K562 (cell line): ENCODE data around the gene ALG6. TPM values are rescaled to one million over a fixed set of nuclear protein-coding genes. Genes with fewer than 3 reads are reported as not detected.
A peak's percentile ranks its signal among the peaks of the same experiment; 100 is the strongest.
"Not testable (repeated sequence)": the region's sequence is repeated elsewhere in the genome, so short reads cannot be mapped to it uniquely, and the experiment has no call there.

ENCODE experiments used
- ATAC-seq: fragments of 200-7000 bp; cut with Tn5 transposase; 3 replicates; pipeline ENCODE4 v1.9.1; 2020; ENCODE audit warnings: moderate library complexity
- BruUV-seq: library from RNA; stranded (reverse); fragments of 400-500 nt; replicated peaks from 2 replicates; lab custom pipeline; 2021; lab: Mats Ljungman, UMichigan
- CTCF ChIA-PET: fragments of 300-600 bp; formaldehyde crosslinking; extraction: SDS; loops from one replicate; lab custom pipeline; 2021; ENCODE audit warnings: low intra/inter-chr PET ratio; lab: Yijun Ruan, JAX
- POLR2A ChIA-PET: fragments of 300-600, 350-650 bp; sonication (Branson Sonifier 250); formaldehyde crosslinking; extraction: SDS; loops from one replicate; lab custom pipeline; 2021; ENCODE audit warnings: antibody characterized with exemption, inconsistent platforms; lab: Yijun Ruan, JAX
- DNase-seq, 4 experiments: peaks; one replicate each; pipeline versions ENCODE4 v3.0.0 to v3.0.0-alpha.2; 2011 to 2018; ENCODE audit warnings: low spot score in 3 of 4, mixed read lengths in 3 of 4; ENCODE audit errors: extremely low read depth in 1 of 4
- FAIRE-seq: peaks from 2 replicates; lab custom pipeline; 2011; peaks lifted over from hg19 to GRCh38; lab: Jason Lieb, UNC
- H2AFZ ChIP-seq: 2 replicates; pipeline ENCODE4 v1.6.0; 2011; ENCODE audit warnings: low read depth, low read length, control low read depth, inconsistent platforms
- H3K27ac ChIP-seq: fragments of 200-600 bp; 3 replicates; pipeline ENCODE4 v1.8.0; 2011; ENCODE audit warnings: low read depth, mild to moderate bottlenecking, control low read depth, inconsistent platforms, low read length, moderate library complexity, mixed read lengths; ENCODE audit errors: extremely low read depth
- H3K27me3 ChIP-seq, 2 experiments: fragments of 300-600 bp in 1 of 2; 2 replicates in 1 of 2; 3 replicates in 1 of 2; pipeline versions ENCODE4 v1.6.0 to v1.8.0; 2011; ENCODE audit warnings: inconsistent platforms in 2 of 2, low read length in 2 of 2, mild to moderate bottlenecking in 1 of 2, mixed read lengths in 1 of 2, moderate library complexity in 1 of 2; ENCODE audit not compliant: control insufficient read depth in 2 of 2, insufficient read depth in 2 of 2
- H3K36me3 ChIP-seq: fragments of 300-600 bp; 3 replicates; pipeline ENCODE4 v1.8.0; 2011; ENCODE audit warnings: mild to moderate bottlenecking, low read length, inconsistent platforms; ENCODE audit not compliant: control insufficient read depth, insufficient read depth
- H3K4me1 ChIP-seq, 2 experiments: fragments of 200-600 bp in 1 of 2; replicated peaks in 1 of 2; 2 replicates in 1 of 2; 3 replicates in 1 of 2; pipeline versions ENCODE4 v1.5.1 to v1.8.0; 2011; ENCODE audit warnings: inconsistent platforms in 2 of 2, low read length in 2 of 2, mild to moderate bottlenecking in 1 of 2, mixed read lengths in 1 of 2, moderate library complexity in 1 of 2; ENCODE audit not compliant: control insufficient read depth in 2 of 2, insufficient read depth in 2 of 2
- H3K4me2 ChIP-seq: 2 replicates; pipeline ENCODE4 v1.6.1; 2011; ENCODE audit warnings: low read length, control low read depth, inconsistent platforms, mixed read lengths; ENCODE audit not compliant: insufficient read depth
- H3K4me3 ChIP-seq: fragments of 200-600 bp; sonication (generic), shearing (Covaris generic); 2 replicates; pipeline ENCODE4 v1.5.1; 2016; ENCODE audit warnings: control low read depth, inconsistent platforms
- H3K79me2 ChIP-seq: fragments of 200-600 bp; 3 replicates; pipeline ENCODE4 v1.8.0; 2011; ENCODE audit warnings: low read length, inconsistent platforms; ENCODE audit not compliant: control insufficient read depth, insufficient read depth
- H3K9ac ChIP-seq, 2 experiments: 2 replicates each; pipeline versions ENCODE4 v1.6.0 to v1.6.1; 2011; ENCODE audit warnings: low read depth in 2 of 2, low read length in 2 of 2, control low read depth in 1 of 2, inconsistent platforms in 1 of 2, mild to moderate bottlenecking in 1 of 2, mixed read lengths in 1 of 2; ENCODE audit not compliant: insufficient read depth in 1 of 2
- H3K9me1 ChIP-seq: one replicate; pipeline ENCODE4 v1.6.0; 2011; ENCODE audit warnings: inconsistent platforms, mild to moderate bottlenecking, low read length, moderate library complexity; ENCODE audit not compliant: control insufficient read depth, insufficient read depth
- H3K9me3 ChIP-seq: replicated peaks from 2 replicates; pipeline ENCODE4 v1.5.1; 2011; ENCODE audit warnings: low read depth, low read length, inconsistent platforms; ENCODE audit not compliant: control insufficient read depth, insufficient read depth
- H4K20me1 ChIP-seq: replicated peaks from 2 replicates; pipeline ENCODE4 v1.6.1; 2011; ENCODE audit warnings: low read length, inconsistent platforms, mixed read lengths; ENCODE audit not compliant: control insufficient read depth, insufficient read depth
- WGBS: fragments of 100-300 bp; shearing (Covaris generic); methylation state at CpG from one replicate; pipeline ENCODE4 v1.1.6; 2016; ENCODE audit warnings: low coverage, mixed read lengths; ENCODE audit not compliant: insufficient coverage; ENCODE audit errors: missing lambda C conversion rate; 5-methylcytosine and 5-hydroxymethylcytosine counted together
- in situ Hi-C: fragments of 300-500 bp; cut with MboI; formaldehyde crosslinking; loops from 4 replicates; pipeline ENCODE4 v1.15.0; 2018; ENCODE audit warnings: inconsistent platforms, mixed read lengths
- intact Hi-C: fragments of 100-400 bp; cut with micrococcal nuclease; formaldehyde crosslinking; loops from 2 replicates; pipeline ENCODE4 v1.14.2; 2022
- polyA plus RNA-seq, 8 experiments: library from polyadenylated mRNA; depleted of rRNA in 4 of 8; stranded (reverse) in 5 of 8; unstranded in 3 of 8; fragments of >200 nt; fragmentation: Nextera tagmentation in 2 of 8; fragmentation: Illumina TruSeq in 1 of 8; extraction: Ambion mirVana in 2 of 8; extraction: Trizol in 1 of 8; gene quantifications; 2 replicates each; pipeline versions ENCODE4 v1.2.1 to v1.2.3, GENCODE V29; 2011 to 2014; ENCODE audit warnings: inconsistent platforms in 1 of 8, missing spikeins in 1 of 8
- total RNA-seq, 7 experiments: library from RNA; depleted of rRNA in 6 of 7; stranded (reverse); fragments of >200 nt in 6 of 7; fragmentation: Illumina TruSeq in 2 of 7; extraction: Trizol in 2 of 7; gene quantifications; 2 replicates each; pipeline versions ENCODE4 v1.2.1 to v1.2.3, GENCODE V29; 2011 to 2021; ENCODE audit warnings: low replicate concordance in 1 of 7
- TF ChIP-seq, protein P1 (sequence below), 3 experiments: IDR thresholded peaks in 2 of 3; conservative IDR thresholded peaks in 1 of 3; 2 replicates each; pipeline ENCODE4 v1.5.1; 2011 to 2012; ENCODE audit warnings: low read length in 3 of 3, mild to moderate bottlenecking in 3 of 3, control low read depth in 2 of 3, improper control_type of control experiment in 1 of 3, inconsistent platforms in 1 of 3, low read depth in 1 of 3, mixed read lengths in 1 of 3, moderate library complexity in 1 of 3; ENCODE audit not compliant: insufficient read depth in 2 of 3
- TF ChIP-seq, protein P2 (sequence below): sonication (generic); formaldehyde crosslinking; IDR thresholded peaks from 2 replicates; pipeline ENCODE4 v1.8.0; 2022; ENCODE audit warnings: mild to moderate bottlenecking, missing genetic modification reagents

The ALG6 gene
- total and polyA plus RNA-seq, 9 of the 15 experiments (the other 6 are each of a cell fraction or from before 2014, with no cell fraction given), result 14.6 to 35.7 (median 23.3) TPM

DNA sequence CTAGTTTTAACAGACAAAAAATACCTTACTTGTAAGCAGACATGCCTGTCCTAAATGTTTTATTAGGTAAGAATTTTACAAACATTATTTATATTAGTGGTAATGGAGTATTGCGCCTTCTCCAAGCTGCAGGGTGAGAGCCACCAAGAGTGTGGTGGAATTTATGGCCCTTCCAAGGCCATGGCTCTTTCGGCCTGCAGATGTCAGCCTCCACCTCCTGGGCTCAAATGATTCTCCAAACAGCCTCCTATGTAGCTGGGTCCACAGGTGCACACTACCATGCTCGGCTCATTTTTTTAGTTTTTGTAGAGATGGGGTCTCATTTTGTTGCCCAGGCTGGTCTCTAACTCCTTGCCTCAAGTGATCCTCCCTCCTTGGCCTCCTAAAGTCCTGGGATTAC, 99.3 kb downstream of the ALG6 start:
- H4K20me1 ChIP-seq, result no peaks in the 10 kb centered on the region
- H3K9me3 ChIP-seq, result peaks cover 2% of the 10 kb centered on the region; the same call in 1 of the 2 replicates
- ChIA-PET CTCF (interaction anchor here (0.7 kb wide), 1 partner anchor 72 kb away, joined by 3 read pairs; no protein-coding TSS in a partner anchor), POLR2A (no interaction called here)
- H2AFZ ChIP-seq, result no peak overlapping the region
- H3K4me1 ChIP-seq, result no peaks in the 10 kb centered on the region
- 77% methylated on average over 3 of the region's 3 CpGs for WGBS
- DNase-seq, result peak in 1 of 4 experiments; percentile 6
- no peak overlapping the region for H3K27ac ChIP-seq
- ATAC-seq, result peak; percentile 77; the same call in 2 of the 3 replicates
- intact Hi-C loops, result no loop called here
- no peak overlapping the region for H3K4me2 ChIP-seq
- H3K9me1 ChIP-seq, result no peaks in the 10 kb centered on the region
- no peak for FAIRE-seq
- H3K9ac ChIP-seq, result no peak overlapping the region
- H3K79me2 ChIP-seq, result no peaks in the 10 kb centered on the region
- BruUV-seq, result no TSS peak
- in situ Hi-C loops, result no loop called here
- H3K36me3 ChIP-seq, result peaks cover 11% of the 10 kb centered on the region; the same call in 2 of the 3 replicates
- TF ChIP-seq, protein P1, sequence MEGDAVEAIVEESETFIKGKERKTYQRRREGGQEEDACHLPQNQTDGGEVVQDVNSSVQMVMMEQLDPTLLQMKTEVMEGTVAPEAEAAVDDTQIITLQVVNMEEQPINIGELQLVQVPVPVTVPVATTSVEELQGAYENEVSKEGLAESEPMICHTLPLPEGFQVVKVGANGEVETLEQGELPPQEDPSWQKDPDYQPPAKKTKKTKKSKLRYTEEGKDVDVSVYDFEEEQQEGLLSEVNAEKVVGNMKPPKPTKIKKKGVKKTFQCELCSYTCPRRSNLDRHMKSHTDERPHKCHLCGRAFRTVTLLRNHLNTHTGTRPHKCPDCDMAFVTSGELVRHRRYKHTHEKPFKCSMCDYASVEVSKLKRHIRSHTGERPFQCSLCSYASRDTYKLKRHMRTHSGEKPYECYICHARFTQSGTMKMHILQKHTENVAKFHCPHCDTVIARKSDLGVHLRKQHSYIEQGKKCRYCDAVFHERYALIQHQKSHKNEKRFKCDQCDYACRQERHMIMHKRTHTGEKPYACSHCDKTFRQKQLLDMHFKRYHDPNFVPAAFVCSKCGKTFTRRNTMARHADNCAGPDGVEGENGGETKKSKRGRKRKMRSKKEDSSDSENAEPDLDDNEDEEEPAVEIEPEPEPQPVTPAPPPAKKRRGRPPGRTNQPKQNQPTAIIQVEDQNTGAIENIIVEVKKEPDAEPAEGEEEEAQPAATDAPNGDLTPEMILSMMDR (IDR thresholded peaks at IDR 0.05 in 2 of 3, conservative IDR thresholded peaks at IDR 0.05 in 1 of 3; ENCODE audit: insufficient read depth in 2 of 3, low read depth in 1 of 3, low read length in 3 of 3), result peak; percentile 23 to 33 (median 25); a peak in 2 of 6 replicates
- TF ChIP-seq, protein P2, sequence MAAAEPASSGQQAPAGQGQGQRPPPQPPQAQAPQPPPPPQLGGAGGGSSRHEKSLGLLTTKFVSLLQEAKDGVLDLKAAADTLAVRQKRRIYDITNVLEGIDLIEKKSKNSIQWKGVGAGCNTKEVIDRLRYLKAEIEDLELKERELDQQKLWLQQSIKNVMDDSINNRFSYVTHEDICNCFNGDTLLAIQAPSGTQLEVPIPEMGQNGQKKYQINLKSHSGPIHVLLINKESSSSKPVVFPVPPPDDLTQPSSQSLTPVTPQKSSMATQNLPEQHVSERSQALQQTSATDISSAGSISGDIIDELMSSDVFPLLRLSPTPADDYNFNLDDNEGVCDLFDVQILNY (CRISPR knock-in tag), result no peak
- H3K27me3 ChIP-seq, result no peaks in the 10 kb centered on the region
- no peak overlapping the region for H3K4me3 ChIP-seq

DNA sequence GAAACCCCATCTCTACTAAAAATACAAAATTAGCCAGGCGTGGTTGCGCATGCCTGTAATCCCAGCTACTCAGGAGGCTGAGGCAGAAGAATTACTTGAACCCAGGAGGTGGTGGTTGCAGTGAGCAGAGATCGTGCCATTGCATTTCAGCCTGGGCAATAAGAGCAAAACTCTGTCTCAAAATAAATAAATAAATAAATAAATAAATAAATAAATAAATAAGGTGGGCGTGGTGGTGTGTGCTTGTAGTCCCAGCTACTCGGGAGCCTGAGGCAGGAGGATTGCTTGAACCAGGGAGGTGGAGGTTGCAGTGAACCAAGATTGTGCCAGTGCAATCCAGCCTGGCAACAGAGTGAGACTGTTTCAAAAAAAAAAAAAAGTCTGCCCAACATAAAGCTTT, 101.3 kb downstream of the ALG6 start:
- BruUV-seq, CTCF ChIA-PET, H3K4me2 ChIP-seq, intact Hi-C loops, H3K27ac ChIP-seq, DNase-seq, in situ Hi-C loops, FAIRE-seq, POLR2A ChIA-PET, H3K9me3 ChIP-seq, H3K4me1 ChIP-seq, H3K36me3 ChIP-seq, H3K4me3 ChIP-seq, H3K79me2 ChIP-seq, H3K9ac ChIP-seq, H2AFZ ChIP-seq, ATAC-seq, H4K20me1 ChIP-seq, H3K27me3 ChIP-seq, H3K9me1 ChIP-seq: not testable (repeated sequence)
- 92% methylated on average over 5 of the region's 5 CpGs for WGBS
